Measurements from ENCODE around the gene ADGRE1.

GRCh38 chr19:6979399-6979798 lies 92.0 kb downstream of the ADGRE1 start:
- TF ChIP-seq PHF8 (conservative IDR thresholded peaks at IDR 0.05; ENCODE audit: low read depth, low read length) = no peak
- TF ChIP-seq RAD21 (IDR thresholded peaks at IDR 0.05 in 1 of 2, conservative IDR thresholded peaks at IDR 0.05 in 1 of 2; ENCODE audit: low read depth in 2 of 2, low read length in 2 of 2) = no peak
- no peak for TF ChIP-seq CTCF (IDR thresholded peaks at IDR 0.05; ENCODE audit: control extremely low read depth in 1 of 3, insufficient read depth in 1 of 3, low read depth in 1 of 3, low read length in 3 of 3)
- TF ChIP-seq GABPA (IDR thresholded peaks at IDR 0.05; ENCODE audit: borderline replicate concordance, insufficient read depth, low read length) = no peak
- no peak for TF ChIP-seq SP1 (IDR thresholded peaks at IDR 0.05; ENCODE audit: low read depth, low read length)
- TF ChIP-seq NRF1 (IDR thresholded peaks at IDR 0.05; ENCODE audit: low read depth, low read length) = no peak

All from H1 (cell line).